G401 (cell line): ENCODE measurements around the gene UCP2. TPM values are rescaled to one million over a fixed set of nuclear protein-coding genes. Genes with fewer than 3 reads are reported as not detected.

Source experiments
- DNase-seq: peaks from one replicate; pipeline ENCODE4 v3.0.0-alpha.2; 2015; ENCODE audit warnings: low spot score
- in situ Hi-C: cut with HindIII; loops from 2 replicates; pipeline ENCODE4 v1.10.0; 2016; ENCODE audit warnings: low sequenced_read_pairs, mixed read lengths
- total RNA-seq: library from RNA; depleted of rRNA; stranded (reverse); fragments of >200 nt; shearing (Covaris generic); gene quantifications from 2 replicates; pipeline ENCODE4 v1.2.3, GENCODE V29; 2014

UCP2 gene
- total RNA-seq, 1 experiment from 2014 or later: 61.2 TPM

- in situ Hi-C loops: no loop called here
- no peak for DNase-seq
Observed at GRCh38 chr11:73974604-73975478, 7.8 kb downstream of the UCP2 start.

- no peak for DNase-seq
- in situ Hi-C loops: no loop called here
Observed at GRCh38 chr11:73972620-73973449, 9.8 kb downstream of the UCP2 start.

- DNase-seq: no peak
- in situ Hi-C loops: no loop called here
Observed at GRCh38 chr11:73972187-73972586, 10.5 kb downstream of the UCP2 start.

- DNase-seq: no peak
- in situ Hi-C loops: no loop called here
Observed at GRCh38 chr11:73971175-73971719, 11.4 kb downstream of the UCP2 start.

- no peak for DNase-seq
- in situ Hi-C loops: no loop called here
Observed at GRCh38 chr11:73969991-73970800, 12.4 kb downstream of the UCP2 start.

GRCh38 chr11:73969091-73969490 lies 13.6 kb downstream of the UCP2 start:
- in situ Hi-C loops: no loop called here
- DNase-seq: no peak

GRCh38 chr11:73968356-73968966 lies 14.2 kb downstream of the UCP2 start:
- in situ Hi-C loops: no loop called here

GRCh38 chr11:73965764-73966121 lies 16.9 kb downstream of the UCP2 start:
- in situ Hi-C loops: no loop called here
- DNase-seq: no peak

More at GRCh38 chr11:73968356-73968966, 14.2 kb downstream of the UCP2 start:
- DNase-seq: no peak

- in situ Hi-C loops: no loop called here
- peak; percentile 52 for DNase-seq
Observed at GRCh38 chr11:73965076-73965763, 17.4 kb downstream of the UCP2 start.

- in situ Hi-C loops: no loop called here
- no peak for DNase-seq
Observed at GRCh38 chr11:73963861-73964260, 18.8 kb downstream of the UCP2 start.

GRCh38 chr11:73962101-73962705 lies 20.4 kb downstream of the UCP2 start:
- in situ Hi-C loops: no loop called here
- no peak for DNase-seq

- no peak for DNase-seq
- in situ Hi-C loops: no loop called here
Observed at GRCh38 chr11:73961321-73961720, 21.3 kb downstream of the UCP2 start.

- in situ Hi-C loops: no loop called here
- DNase-seq: no peak
Observed at GRCh38 chr11:73958521-73959141, 24.0 kb downstream of the UCP2 start.

GRCh38 chr11:73957654-73958361 lies 24.8 kb downstream of the UCP2 start:
- in situ Hi-C loops: no loop called here
- no peak for DNase-seq

GRCh38 chr11:73956876-73957653 lies 25.6 kb downstream of the UCP2 start:
- no peak for DNase-seq
- in situ Hi-C loops: no loop called here

GRCh38 chr11:73951797-73952196 lies 30.8 kb downstream of the UCP2 start:
- no peak for DNase-seq
- in situ Hi-C loops: no loop called here
